GM19438 (cell line): ENCODE results near the gene UGGT2.
A peak's percentile ranks its signal among the peaks of the same experiment; 100 is the strongest.
"Not testable (repeated sequence)": the region's sequence is repeated elsewhere in the genome, so short reads cannot be mapped to it uniquely, and the experiment has no call there.

Experiments
- ATAC-seq: cut with Tn5 transposase; IDR thresholded peaks from one replicate; pipeline ENCODE4 v1.9.1; 2021; ENCODE audit warnings: low read depth; ENCODE audit not compliant: unreplicated experiment

The UGGT2 gene

GRCh38 chr13:95903569-95903968 is 149.6 kb downstream of the UGGT2 start:
- ATAC-seq = no peak

GRCh38 chr13:95902741-95903140 is 150.5 kb downstream of the UGGT2 start:
- ATAC-seq = no peak

DNA sequence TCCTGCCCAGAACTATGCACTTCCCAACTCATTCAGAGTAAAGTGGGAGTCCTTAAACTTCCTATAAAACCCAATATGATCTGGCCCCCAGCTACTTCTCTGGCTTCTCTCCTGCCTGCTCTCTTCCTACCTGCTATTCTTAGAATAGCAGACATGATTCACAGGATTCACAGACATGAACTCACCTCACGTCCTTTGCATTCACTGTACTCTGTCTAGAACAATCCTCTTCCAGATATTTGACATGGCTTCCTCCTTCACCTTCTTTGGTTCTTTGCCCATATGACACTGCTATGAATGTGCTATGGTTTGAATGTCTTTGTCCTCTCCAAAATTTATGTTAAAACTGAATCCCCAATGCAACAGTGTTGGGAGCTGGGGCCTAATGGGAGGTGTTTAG is 154.9 kb downstream of the UGGT2 start:
- no peak for ATAC-seq

- ATAC-seq = no peak
Measured at GRCh38 chr13:95896301-95896700, 156.9 kb downstream of the UGGT2 start.

DNA sequence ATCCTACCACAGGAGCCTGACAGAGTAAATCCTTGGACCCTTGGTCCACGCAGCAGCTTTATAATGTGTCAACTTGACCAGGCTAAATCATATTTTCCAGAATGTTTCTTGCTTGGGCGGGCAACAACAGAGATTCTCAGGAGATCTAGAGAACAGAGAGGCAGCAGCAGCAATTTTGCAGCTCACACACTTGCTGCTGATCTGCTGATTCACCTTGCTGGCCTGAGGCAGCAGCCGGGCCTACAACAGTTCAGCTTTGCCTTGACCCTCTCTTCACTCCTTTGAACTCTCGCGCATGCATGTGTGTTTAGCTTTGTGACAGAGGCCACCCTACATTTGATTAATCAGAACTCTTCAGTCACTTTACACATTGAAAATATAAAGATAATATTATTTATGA is 159.3 kb downstream of the UGGT2 start:
- no peak for ATAC-seq

GRCh38 chr13:95882121-95882520 is 171.1 kb downstream of the UGGT2 start:
- no peak for ATAC-seq

GRCh38 chr13:95880331-95880730 is 172.9 kb downstream of the UGGT2 start:
- ATAC-seq = no peak

DNA sequence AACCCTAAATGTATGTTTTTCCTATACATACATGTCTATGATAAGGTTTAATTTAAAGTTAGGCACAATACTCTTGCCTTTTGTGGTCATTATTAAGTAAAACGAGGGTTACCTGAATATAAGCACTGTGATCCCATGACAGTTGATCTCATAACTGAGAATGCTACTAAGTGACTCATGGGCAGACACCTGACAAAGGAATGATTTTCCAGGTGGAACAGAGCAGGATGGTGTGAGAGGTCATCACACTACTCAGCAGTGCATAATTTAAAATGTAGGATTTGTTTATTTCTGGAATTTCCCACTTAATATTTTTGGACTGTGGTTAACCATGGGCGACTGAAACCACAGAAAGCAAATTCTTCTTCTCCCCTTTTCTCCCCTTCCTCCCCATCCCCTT is 178.9 kb downstream of the UGGT2 start:
- ATAC-seq = no peak

DNA sequence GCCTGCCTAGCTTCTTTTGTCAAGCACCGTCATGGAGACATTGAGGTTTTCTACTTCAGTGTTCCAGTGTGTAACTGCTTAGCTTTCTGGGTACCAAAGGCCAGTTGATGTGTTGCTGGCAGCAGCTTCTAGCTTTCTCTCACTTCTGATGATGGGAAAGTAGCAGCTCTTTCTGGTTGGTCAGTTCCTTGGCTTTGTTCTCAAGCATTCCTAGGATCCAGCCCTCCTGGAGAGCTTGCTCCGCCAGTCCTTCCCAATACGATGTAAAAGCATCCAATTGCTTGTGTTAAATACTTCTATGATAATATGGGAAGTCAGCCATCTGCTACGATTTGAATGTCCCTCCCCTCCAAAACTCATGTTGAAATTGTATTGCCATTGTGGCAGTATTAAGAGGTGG is 182.8 kb downstream of the UGGT2 start:
- no peak for ATAC-seq

DNA sequence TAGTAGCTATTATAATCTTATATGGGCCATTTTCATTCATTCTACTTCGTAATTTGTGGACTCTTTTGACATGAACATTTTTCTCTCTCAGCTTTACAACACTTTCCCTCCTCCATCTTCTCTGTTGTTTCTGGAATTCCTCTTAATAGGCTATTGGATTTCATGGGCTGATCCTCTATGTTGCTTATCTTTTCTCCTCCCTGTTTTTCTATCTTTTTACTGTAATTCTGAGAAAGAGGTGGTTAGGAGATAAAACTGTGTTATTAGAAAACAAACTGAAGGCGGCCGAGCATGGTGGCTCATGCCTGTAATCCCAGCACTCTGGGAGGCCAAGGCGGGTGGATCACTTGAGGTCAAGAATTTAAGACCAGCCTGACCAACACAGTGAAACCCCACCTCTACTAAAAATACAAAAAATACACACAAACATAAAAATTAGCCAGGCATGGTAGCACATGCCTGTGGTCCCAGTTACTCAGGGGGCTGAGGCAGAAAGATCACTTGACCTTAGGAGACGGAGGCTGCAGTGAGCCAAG is 188.1 kb downstream of the UGGT2 start:
- ATAC-seq = no peak

- ATAC-seq = no peak
Measured at GRCh38 chr13:95862408-95862807, 190.8 kb downstream of the UGGT2 start.

DNA sequence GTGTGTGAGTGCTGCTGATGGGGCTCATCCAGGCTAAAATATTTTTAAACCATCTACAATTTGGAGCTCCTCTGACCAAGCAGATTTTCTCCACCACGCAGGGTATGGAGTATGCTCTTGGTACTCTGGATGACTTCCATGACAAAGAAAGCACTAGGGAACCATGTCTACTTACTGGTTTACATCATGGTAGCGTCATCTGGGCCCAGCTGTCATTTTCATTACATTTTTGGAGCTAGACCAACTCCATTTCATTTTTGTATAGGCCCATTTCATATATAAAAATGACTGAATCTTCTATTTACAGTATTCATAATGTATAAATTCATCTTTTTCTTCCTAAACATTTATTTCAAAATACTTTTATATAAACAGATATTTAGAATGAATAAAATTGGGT is 191.9 kb downstream of the UGGT2 start:
- no peak for ATAC-seq

- ATAC-seq = no peak
Measured at GRCh38 chr13:95858286-95859075, 194.7 kb downstream of the UGGT2 start.

DNA sequence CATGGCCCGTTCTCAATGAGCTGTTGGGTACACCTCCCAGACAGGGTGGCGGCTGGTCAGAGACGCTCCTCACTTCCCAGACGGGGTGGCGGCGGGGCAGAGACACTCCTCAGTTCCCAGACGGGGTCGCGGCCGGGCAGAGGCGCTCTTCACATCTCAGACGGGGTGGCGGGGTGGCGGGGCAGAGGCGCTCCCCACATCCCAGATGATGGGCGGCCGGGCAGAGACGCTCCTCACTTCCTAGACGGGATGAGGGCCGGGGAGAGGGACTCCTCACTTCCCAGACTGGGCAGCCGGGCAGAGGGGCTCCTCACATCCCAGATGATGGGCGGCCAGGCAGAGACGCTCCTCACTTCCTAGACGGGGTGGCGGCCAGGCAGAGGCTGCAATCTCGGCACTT is 207.5 kb downstream of the UGGT2 start:
- ATAC-seq = not testable (repeated sequence)

DNA sequence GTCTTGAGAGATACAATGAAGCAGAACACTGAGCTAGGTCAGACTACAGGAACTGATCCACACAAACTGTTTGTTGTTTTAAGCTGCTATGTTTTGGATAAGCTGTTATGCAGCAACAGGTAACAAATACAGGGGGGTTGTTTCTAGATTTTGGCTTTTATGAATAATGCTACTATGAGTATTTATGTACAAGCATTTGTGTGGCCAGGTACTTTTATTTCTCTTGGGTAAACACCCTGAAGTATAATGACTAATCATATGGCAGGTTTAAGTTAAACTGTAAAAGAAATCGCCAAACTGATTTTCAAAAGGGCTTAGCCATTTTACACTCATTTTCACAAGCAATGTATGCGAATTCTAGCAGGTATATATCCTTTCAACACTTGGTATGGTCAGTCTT is 210.3 kb downstream of the UGGT2 start:
- ATAC-seq = no peak

GRCh38 chr13:95841894-95842293 is 211.3 kb downstream of the UGGT2 start:
- ATAC-seq = no peak

DNA sequence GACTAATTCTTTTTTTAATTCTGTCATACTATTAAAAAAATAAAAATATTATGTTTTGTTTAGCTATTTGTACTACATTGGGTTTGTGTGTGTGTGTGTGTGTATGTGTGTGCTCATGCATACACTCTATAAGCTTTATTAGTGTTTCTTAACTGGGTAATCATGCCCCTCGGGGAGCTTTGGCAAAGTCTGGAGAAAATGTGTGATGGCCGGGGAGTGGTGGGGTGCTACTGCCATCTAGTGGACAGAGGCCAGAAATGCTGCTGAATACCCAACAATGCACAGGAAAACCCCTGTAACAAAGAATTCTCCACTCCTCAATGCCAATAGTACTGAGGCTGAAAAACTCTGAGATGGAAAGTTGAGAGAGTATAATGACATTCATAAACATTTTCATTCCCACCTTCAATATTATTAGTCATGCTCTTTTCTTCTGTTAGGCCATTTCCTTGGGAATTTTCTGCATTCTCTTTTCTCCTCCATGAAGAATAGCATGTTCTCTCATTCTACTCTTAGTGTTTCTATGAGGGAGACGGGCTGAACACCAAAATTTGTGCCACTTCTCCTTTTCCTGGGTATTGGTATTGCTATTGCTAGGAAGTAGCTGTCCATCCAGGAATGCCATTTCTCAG is 219.0 kb downstream of the UGGT2 start:
- peak; percentile 92 for ATAC-seq

GRCh38 chr13:95833719-95834118 is 219.5 kb downstream of the UGGT2 start:
- ATAC-seq = no peak

DNA sequence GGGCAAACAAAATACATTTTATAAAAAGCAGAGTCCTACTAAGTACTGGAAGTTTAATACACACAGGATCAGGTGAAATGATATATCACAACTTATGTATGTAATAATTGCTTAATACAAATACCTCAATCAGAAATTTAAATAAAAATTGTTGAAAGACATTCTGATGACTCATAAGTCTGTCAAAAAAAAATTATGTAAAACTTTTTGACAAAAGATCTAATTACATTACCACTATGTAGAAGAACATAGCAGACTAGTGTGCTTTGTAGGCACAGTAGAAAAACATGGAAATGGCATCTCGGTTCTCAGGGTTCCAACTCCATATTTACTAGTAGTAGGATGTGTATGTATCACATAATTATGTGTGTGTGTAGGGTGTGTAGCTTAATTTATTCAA is 220.1 kb downstream of the UGGT2 start:
- ATAC-seq = no peak

- ATAC-seq = no peak
Measured at GRCh38 chr13:95822303-95822702, 230.9 kb downstream of the UGGT2 start.

GRCh38 chr13:95814495-95814894 is 238.7 kb downstream of the UGGT2 start:
- no peak for ATAC-seq

DNA sequence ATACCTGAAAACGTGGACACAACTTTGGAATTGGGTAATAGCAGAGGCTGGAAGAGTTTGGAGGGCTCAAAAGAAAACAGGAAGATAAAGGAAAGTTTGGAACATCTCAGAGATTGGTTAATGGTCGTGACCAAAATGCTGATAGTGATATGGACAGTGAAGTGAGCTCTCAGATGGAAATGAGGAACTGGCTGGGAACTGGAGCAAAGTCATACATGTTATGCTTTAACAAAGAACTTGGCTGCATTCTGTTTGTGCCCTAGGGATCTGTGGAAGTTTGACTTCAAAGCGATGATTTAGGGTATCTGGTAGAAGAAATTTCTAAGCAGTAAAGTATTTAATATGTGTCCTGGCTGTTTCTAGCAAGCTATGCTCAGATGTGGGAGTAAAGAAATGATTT is 240.1 kb downstream of the UGGT2 start:
- no peak for ATAC-seq
